GM12864 (cell line): ENCODE results near the gene TMEM63A.
"Not testable (repeated sequence)": the region's sequence is repeated elsewhere in the genome, so short reads cannot be mapped to it uniquely, and the experiment has no call there.

Experiments used
- DNase-seq: peaks from one replicate; pipeline ENCODE4 v3.0.0-alpha.2; 2011; ENCODE audit warnings: low read depth
- H3K4me3 ChIP-seq: 2 replicates; pipeline ENCODE4 v1.5.1; 2011; ENCODE audit warnings: mild to moderate bottlenecking, low read depth, low read length, control low read depth
- TF ChIP-seq, protein P1 (sequence below): IDR thresholded peaks from 2 replicates; pipeline ENCODE4 v1.5.1; 2011; ENCODE audit warnings: low read depth, mild to moderate bottlenecking, moderate library complexity, low read length, control low read depth, inconsistent platforms; ENCODE audit errors: missing control alignments

Gene TMEM63A

GRCh38 chr1:225818229-225818628 lies 64.0 kb downstream of the TMEM63A start:
- no peak for DNase-seq
- H3K4me3 ChIP-seq = no peak overlapping the region
- TF ChIP-seq, protein P1, sequence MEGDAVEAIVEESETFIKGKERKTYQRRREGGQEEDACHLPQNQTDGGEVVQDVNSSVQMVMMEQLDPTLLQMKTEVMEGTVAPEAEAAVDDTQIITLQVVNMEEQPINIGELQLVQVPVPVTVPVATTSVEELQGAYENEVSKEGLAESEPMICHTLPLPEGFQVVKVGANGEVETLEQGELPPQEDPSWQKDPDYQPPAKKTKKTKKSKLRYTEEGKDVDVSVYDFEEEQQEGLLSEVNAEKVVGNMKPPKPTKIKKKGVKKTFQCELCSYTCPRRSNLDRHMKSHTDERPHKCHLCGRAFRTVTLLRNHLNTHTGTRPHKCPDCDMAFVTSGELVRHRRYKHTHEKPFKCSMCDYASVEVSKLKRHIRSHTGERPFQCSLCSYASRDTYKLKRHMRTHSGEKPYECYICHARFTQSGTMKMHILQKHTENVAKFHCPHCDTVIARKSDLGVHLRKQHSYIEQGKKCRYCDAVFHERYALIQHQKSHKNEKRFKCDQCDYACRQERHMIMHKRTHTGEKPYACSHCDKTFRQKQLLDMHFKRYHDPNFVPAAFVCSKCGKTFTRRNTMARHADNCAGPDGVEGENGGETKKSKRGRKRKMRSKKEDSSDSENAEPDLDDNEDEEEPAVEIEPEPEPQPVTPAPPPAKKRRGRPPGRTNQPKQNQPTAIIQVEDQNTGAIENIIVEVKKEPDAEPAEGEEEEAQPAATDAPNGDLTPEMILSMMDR = no peak

- no peak overlapping the region for H3K4me3 ChIP-seq
- TF ChIP-seq, protein P1 = no peak
- DNase-seq = no peak
Observed at GRCh38 chr1:225817611-225818061, 64.5 kb downstream of the TMEM63A start.

DNA sequence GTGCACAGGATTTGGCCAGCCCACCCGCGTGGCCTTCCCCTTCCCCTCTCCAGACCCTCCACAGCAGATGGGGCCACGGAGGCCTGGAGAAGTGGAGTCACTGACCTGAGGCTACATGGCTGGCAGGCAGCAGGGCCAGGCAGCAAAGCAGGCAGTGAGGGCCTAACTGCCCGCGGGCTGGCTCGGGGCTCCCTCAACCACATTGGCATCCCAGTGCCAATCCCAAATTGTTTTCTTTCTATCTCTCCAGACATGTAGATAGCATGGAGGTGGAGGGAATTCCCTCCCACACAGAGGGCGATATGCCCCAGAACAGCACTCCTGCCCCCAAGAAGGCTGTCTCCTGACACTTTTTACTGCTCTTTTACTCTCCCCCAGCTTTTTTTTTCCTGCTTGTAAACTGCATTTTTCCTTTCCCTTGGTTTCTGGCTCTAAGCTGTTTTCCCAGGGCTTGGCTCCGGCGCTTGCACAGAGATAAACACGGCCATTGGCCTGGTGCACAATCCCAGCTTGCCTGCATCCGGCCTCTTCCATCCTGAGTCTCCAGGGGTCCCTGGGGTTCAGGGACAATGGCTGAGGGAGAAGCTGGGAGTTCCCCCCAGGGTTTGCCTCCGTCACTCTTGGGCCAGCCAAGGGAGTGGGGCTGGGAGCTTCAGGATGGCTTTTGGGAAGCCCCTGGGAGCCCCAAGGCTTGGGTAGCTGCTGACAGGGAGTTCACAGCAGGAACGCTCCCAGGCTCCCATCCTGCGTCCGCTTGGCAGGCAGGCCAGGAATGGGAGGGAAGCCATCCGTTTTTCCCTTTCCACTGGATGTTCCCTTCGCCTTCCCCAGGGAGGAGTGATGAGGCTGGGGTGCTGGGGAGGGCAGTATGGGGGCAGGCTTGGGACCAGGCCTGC lies 65.3 kb downstream of the TMEM63A start:
- TF ChIP-seq, protein P1 = no peak
- no peak overlapping the region for H3K4me3 ChIP-seq
- DNase-seq = no peak

- DNase-seq = no peak
- TF ChIP-seq, protein P1 = no peak
- no peak overlapping the region for H3K4me3 ChIP-seq
Observed at GRCh38 chr1:225815526-225816178, 66.5 kb downstream of the TMEM63A start.

DNA sequence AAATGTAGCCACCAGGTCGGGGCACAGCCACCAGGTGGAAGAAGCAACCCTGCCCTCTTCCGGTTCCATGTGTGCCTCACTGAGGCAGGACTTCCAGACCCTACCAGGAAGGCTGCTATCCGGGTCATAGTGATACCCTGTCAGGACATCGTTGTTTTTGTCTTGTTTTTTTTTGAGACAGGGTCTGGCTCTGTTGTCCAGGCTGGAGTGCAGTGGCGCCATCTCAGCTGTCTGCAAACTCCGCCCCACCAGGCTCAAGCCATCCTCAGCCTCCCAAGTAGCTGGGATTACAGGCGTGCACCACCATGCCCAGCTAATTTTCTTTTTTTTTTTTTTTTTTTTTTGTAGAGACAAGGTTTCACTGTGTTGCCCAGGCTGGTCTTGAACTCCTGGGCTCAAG lies 67.1 kb downstream of the TMEM63A start:
- not testable (repeated sequence) for H3K4me3 ChIP-seq, DNase-seq

DNA sequence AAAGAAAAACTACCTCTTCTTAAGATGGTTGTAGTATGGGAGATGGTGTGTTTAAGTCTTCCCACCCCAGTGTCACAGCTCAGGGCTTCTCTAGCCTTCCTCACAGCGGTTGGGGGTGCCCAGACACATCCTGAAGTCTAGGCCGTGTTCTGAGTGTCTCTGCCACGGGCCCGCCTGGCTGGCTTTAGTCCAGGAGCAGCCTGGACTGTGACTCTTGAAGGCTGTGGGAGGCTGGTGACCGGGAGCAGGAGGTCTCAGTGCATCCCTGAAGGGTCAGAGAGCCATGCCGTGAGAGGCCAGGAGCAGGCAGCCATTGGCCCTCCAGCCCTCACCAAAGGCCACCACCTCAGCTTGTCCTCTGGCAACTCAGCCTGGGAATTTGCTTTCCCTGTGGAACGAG lies 67.8 kb downstream of the TMEM63A start:
- no peak for DNase-seq
- TF ChIP-seq, protein P1 = no peak
- no peak overlapping the region for H3K4me3 ChIP-seq

- TF ChIP-seq, protein P1 = no peak
- no peak for DNase-seq
- H3K4me3 ChIP-seq = no peak overlapping the region
Observed at GRCh38 chr1:225813214-225813964, 68.8 kb downstream of the TMEM63A start.
